MCF 10A (cell line): ENCODE results near the gene CACNA1C. TPM values are rescaled to one million over a fixed set of nuclear protein-coding genes. Genes with fewer than 3 reads are reported as not detected.

Experiments used
- BruUV-seq: library from RNA; stranded (reverse); fragments of 400-500 nt; replicated peaks from 2 replicates; lab custom pipeline; 2021; lab: Mats Ljungman, UMichigan
- CTCF ChIA-PET: fragments of 300-600 bp; sonication (Branson Sonifier 250); formaldehyde crosslinking; extraction: SDS; loops from one replicate; lab custom pipeline; 2021; ENCODE audit warnings: antibody characterized with exemption, inconsistent platforms; lab: Yijun Ruan, JAX
- POLR2A ChIA-PET: fragments of 300-600, 350-650 bp; sonication (Branson Sonifier 250); formaldehyde crosslinking; extraction: SDS; loops from one replicate; lab custom pipeline; 2020; ENCODE audit warnings: antibody characterized with exemption, inconsistent platforms; lab: Yijun Ruan, JAX
- DNase-seq: peaks from one replicate; pipeline ENCODE4 v3.0.0-alpha.2; 2018; ENCODE audit not compliant: unreplicated experiment
- H3K27ac Mint-ChIP-seq: one replicate; pipeline ENCODE4 v1.8.0; 2022; ENCODE audit warnings: mild to moderate bottlenecking, low read depth, mixed read lengths; ENCODE audit not compliant: unreplicated experiment
- H3K27me3 Mint-ChIP-seq: one replicate; pipeline ENCODE4 v1.8.0; 2022; ENCODE audit warnings: mixed read lengths; ENCODE audit not compliant: insufficient read depth, unreplicated experiment
- H3K36me3 Mint-ChIP-seq: one replicate; pipeline ENCODE4 v1.8.0; 2022; ENCODE audit warnings: mild to moderate bottlenecking, moderate library complexity, mixed read lengths; ENCODE audit not compliant: insufficient read depth, unreplicated experiment
- H3K4me1 Mint-ChIP-seq: one replicate; pipeline ENCODE4 v1.8.0; 2022; ENCODE audit warnings: mixed read lengths; ENCODE audit not compliant: insufficient read depth, unreplicated experiment
- H3K4me3 Mint-ChIP-seq: one replicate; pipeline ENCODE4 v1.8.0; 2022; ENCODE audit warnings: mild to moderate bottlenecking, moderate library complexity, mixed read lengths; ENCODE audit not compliant: unreplicated experiment
- H3K9me3 Mint-ChIP-seq: one replicate; pipeline ENCODE4 v1.8.0; 2022; ENCODE audit warnings: mixed read lengths; ENCODE audit not compliant: unreplicated experiment
- CTCF ChIP-seq: fragments of 200-600 bp; IDR thresholded peaks from one replicate; pipeline ENCODE4 v1.8.0; 2022; ENCODE audit warnings: antibody characterized with exemption, mild to moderate bottlenecking; ENCODE audit not compliant: unreplicated experiment
- intact Hi-C: fragments of 100-400 bp; cut with micrococcal nuclease; formaldehyde crosslinking; loops from 2 replicates; pipeline ENCODE4 v1.14.1; 2022
- total RNA-seq: library from RNA; stranded (reverse); gene quantifications from 2 replicates; pipeline ENCODE4 v1.2.3, GENCODE V29; 2022

CACNA1C gene
- total RNA-seq, 1 experiment from 2014 or later: not detected

- peaks cover 17% of the 10 kb centered on the region for H3K4me1 Mint-ChIP-seq
- H3K4me3 Mint-ChIP-seq: no peak overlapping the region
- no peak for TF ChIP-seq CTCF
- no peaks in the 10 kb centered on the region for H3K36me3 Mint-ChIP-seq
- no peaks in the 10 kb centered on the region for H3K9me3 Mint-ChIP-seq
- CTCF ChIA-PET: interaction anchor here (1.1 kb wide), 1 partner anchor 9 kb away, joined by 3 read pairs; no protein-coding TSS in a partner anchor
- POLR2A ChIA-PET: no interaction called here
- no peaks in the 10 kb centered on the region for H3K27me3 Mint-ChIP-seq
- H3K27ac Mint-ChIP-seq: no peak overlapping the region
- no peak for DNase-seq
- BruUV-seq: no TSS peak
- intact Hi-C loops: no loop called here
These were observed 44.8 kb downstream of the CACNA1C start for GRCh38 chr12:2097617-2098016.

GRCh38 chr12:2098852-2099251 is 46.1 kb downstream of the CACNA1C start:
- peaks cover 17% of the 10 kb centered on the region for H3K4me1 Mint-ChIP-seq
- no peak for TF ChIP-seq CTCF
- peaks cover 9% of the 10 kb centered on the region for H3K27me3 Mint-ChIP-seq
- intact Hi-C loops: no loop called here
- H3K9me3 Mint-ChIP-seq: no peaks in the 10 kb centered on the region
- no peak overlapping the region for H3K4me3 Mint-ChIP-seq
- BruUV-seq: no TSS peak
- H3K36me3 Mint-ChIP-seq: no peaks in the 10 kb centered on the region
- no peak for DNase-seq
- H3K27ac Mint-ChIP-seq: no peak overlapping the region
- CTCF ChIA-PET: no interaction called here
- POLR2A ChIA-PET: no interaction called here

- H3K4me3 Mint-ChIP-seq: no peak overlapping the region
- no TSS peak for BruUV-seq
- POLR2A ChIA-PET: no interaction called here
- H3K4me1 Mint-ChIP-seq: peaks cover 13% of the 10 kb centered on the region
- no peak for TF ChIP-seq CTCF
- no peak overlapping the region for H3K27ac Mint-ChIP-seq
- no peak for DNase-seq
- CTCF ChIA-PET: no interaction called here
- H3K36me3 Mint-ChIP-seq: no peaks in the 10 kb centered on the region
- no peaks in the 10 kb centered on the region for H3K9me3 Mint-ChIP-seq
- peaks cover 9% of the 10 kb centered on the region for H3K27me3 Mint-ChIP-seq
- intact Hi-C loops: no loop called here
These were observed 46.8 kb downstream of the CACNA1C start for GRCh38 chr12:2099595-2099994.

GRCh38 chr12:2101359-2101758 is 48.6 kb downstream of the CACNA1C start:
- no peak for DNase-seq
- Mint-ChIP-seq H3K9me3 (no peaks in the 10 kb centered on the region), H3K36me3 (no peaks in the 10 kb centered on the region), H3K27ac (no peak overlapping the region), H3K4me3 (no peak overlapping the region), H3K4me1 (no peaks in the 10 kb centered on the region), H3K27me3 (peaks cover 9% of the 10 kb centered on the region)
- intact Hi-C loops: no loop called here
- BruUV-seq: no TSS peak
- TF ChIP-seq CTCF: no peak
- ChIA-PET POLR2A (no interaction called here), CTCF (no interaction called here)
